Placental pericyte (primary cell): ENCODE measurements around the gene ANKRD29. TPM values are rescaled to one million over a fixed set of nuclear protein-coding genes. Genes with fewer than 3 reads are reported as not detected.

Source experiments
- small RNA-seq: library from RNA; depleted of rRNA; stranded (forward); fragments of <200 nt; gene quantifications from one replicate; pipeline ENCODE3, GENCODE V24; 2012; ENCODE audit warnings: low replicate concordance
- total RNA-seq: library from RNA; depleted of rRNA; stranded (reverse); fragments of >200 nt; gene quantifications from 2 replicates; pipeline ENCODE4 v1.2.3, GENCODE V29; 2012

The ANKRD29 gene
- 0.22 and 1.3 TPM in 2 replicates for total RNA-seq

DNA sequence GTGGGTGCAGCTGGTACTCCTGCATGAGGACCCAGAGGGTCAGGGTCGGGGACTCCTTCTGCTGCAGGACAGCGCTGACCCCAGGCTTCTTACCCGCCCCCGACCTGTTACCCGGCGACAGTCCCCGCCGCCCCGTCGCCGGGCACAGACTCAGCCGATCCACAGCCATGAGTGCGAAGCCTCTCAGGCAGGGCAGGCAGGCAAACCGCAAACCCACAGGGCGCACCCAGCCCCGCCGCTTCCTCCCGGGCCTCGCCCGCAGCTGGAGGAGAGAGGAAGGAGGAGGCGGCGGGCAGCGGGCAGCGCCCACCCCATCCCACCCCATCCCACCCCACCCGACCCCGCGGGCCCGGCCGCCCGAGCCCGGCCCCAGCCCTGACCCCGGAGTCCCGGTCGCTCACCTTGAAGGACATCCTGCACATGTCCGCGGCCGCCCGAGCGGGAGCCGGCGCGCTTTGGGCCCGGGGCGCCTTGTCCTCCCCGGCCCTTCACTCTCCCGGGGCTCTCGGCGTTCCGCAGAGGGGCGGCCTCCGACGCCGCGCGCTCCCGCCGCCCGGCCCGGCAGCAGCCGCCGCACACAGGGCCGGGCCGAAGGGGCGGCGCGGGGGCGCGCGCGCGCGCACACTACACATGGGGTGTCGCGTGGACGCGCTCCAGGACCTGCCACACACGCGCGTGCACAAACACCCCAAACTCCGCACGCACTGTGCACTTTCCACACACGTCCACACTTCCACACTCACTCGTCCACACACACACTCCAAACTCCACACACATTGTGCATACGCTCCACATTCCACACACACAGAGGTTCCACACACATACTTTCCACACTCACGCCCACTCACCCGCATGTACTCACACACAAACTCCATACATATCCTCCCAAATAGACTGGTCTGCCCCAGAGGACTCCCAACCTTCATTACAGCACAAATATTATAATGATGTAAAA lies at the start of gene ANKRD29:
ANKRD29 (minus strand) TSS at position 603 of the 955 bp plus-strand sequence; CDS start at position 422, 181 bp downstream.

DNA sequence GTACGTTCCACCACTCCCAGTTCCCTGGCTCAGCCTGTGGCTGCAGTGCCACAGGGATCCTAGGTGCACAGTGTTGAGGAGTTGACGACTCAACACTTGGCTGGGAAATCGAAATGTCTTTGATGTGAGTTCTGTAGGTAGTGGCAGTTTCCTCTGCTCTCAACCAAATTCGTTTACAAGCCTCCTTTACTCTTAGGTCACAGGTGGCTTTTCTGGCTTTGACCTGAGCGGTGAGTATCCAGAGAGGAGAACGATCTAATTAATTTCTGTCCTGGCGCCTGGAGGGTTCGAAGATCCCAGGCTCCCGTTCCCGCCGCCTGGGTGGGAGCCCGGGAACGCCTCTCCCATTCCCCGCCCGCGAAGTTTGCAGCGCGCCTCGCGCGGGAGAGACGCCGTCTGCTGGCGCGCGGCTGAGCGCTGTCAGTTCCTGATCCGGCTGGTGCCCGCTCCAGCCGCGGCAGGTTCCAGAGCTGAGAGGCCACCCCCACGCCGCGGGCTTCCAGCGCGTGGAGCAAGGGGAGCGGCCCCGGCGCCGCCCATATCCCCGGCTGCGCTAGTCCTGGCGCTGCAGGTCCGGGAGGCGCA lies 26.4 kb upstream of the ANKRD29 start, which contains the start of gene LAMA3:
LAMA3 (plus strand) TSS at position 423 of the 585 bp plus-strand sequence. CDS start 231 bp downstream, outside the sequence.

DNA sequence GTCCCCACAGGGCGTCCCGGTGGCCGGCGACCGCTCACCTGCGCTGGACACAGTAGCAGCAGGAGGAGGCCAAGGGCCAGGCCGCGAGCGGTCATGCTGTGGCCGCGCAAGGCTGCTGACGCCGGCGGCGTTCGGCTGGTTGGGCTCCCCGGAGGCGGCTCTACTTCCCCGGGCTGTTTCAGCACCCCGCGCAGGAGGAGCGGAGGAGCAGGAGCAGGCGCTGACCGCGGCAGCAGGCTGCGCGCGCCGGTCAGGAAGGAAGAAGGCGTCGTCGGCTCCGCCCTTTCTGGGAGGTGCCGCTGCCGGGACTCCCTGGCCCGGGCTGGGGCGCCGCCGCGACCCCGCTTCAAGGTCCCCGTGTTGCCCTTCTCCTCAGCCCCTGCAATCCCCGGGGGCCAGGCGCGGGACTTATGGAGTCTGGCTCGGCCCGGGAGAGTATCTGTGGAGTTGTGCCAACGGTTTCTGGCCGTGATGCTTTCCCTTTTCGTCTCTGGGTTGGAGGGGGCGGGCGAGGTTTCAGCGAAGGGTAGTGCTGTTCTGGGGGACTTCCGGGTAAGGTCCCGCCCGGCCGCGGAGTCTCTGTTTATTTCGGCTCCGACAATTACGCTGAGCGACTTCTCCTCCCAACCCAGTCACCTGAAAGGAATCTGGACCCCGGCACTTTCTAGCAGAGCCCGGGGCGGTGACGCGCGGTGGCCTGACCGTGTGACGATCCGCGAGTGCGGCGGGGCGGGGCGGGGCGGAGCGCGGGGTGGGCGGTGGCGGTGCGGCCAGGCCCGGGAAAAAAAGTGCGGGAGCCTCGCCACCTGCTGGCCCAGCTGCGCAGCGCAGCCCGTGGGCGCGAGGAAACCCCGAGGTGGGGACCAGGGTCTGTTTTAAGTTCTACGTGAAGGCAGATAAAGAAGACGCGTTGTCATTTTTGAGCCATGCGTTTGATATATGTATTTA lies 76.2 kb downstream of the ANKRD29 start, which contains the start of gene NPC1:
NPC1 (minus strand) TSS at position 258 of the 948 bp plus-strand sequence; CDS start at position 95, 163 bp downstream.

Small RNAs within 50 kb of the gene (small RNA-seq; reads per million reads assigned to genes)
- not detected for gene RF00019

Other genes with a start within 250 kb of the ANKRD29 start
- 77.9 and 163 TPM in 2 replicates for gene RIOK3, start 209.6 kb downstream of the ANKRD29 start, total RNA-seq
- gene RMC1, start 159.4 kb downstream of the ANKRD29 start, total RNA-seq = 28.4 and 32.2 TPM in 2 replicates
- gene NPC1, start 76.4 kb downstream of the ANKRD29 start, total RNA-seq = 34.5 and 71.6 TPM in 2 replicates
- gene LAMA3, start 26.5 kb upstream of the ANKRD29 start, total RNA-seq = 0.88 and 1.7 TPM in 2 replicates